EL (cell line): ENCODE results near the gene EML6.
A peak's percentile ranks its signal among the peaks of the same experiment; 100 is the strongest.
"Not testable (repeated sequence)": the region's sequence is repeated elsewhere in the genome, so short reads cannot be mapped to it uniquely, and the experiment has no call there.

Experiments used
- DNase-seq: peaks from one replicate; pipeline ENCODE4 v3.0.0-alpha.2; 2016

Gene EML6

DNA sequence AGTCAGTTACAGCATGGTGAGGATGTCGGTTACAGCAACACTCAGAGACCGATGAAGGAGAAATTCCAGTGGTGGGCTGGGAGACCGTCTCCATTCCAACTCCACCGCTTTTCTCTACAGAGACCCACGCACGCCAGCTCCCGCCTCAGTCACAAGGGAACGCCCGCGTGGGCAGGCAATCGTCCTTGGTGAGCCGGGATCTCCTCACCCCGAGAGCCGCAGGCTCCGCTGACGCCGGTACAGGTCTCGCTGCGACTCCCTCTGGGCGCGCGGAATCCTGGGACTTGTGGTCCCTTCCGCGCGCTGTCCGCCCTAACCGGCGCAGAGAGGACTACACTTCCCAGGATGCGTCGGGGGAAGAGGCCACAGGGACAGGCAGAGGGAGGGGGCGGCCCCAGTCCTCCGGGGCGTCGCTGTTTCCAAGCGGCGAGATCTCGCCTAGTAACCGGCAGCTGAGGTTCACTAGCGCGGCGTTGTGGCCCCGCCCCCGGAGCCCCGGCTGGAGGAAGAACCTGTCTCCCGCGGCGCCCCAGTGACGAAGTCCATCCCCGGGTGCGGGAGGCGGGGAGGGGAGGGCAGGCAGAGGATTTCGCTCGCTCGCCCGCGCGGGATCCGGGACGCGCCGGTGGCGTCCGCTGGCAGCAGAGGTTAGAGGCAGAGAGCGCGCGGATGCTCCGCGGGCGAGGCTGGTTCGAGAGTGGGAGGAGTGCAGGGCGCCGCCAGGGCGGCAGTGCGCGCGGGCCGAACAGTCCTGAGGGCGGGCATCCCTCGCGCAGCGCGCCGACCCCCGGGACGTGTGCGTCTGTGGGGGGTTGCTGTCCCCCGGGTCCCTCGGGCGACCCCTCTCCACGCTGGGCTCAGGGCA, at the start of gene EML6:
Gene EML6 (plus strand): TSS at position 532 of the 865 bp plus-strand sequence. CDS start 1,400 bp downstream, outside the sequence.
- peak; percentile 99 for DNase-seq

- DNase-seq: no peak
These were observed 48.2 kb upstream of the EML6 start for GRCh38 chr2:54675281-54675680.

- no peak for DNase-seq
These were observed 47.7 kb upstream of the EML6 start for GRCh38 chr2:54675738-54676137.

GRCh38 chr2:54676656-54677055, 46.8 kb upstream of the EML6 start:
- peak; percentile 18 for DNase-seq

GRCh38 chr2:54677476-54678265, 45.8 kb upstream of the EML6 start:
- DNase-seq: no peak

- no peak for DNase-seq
These were observed 44.7 kb upstream of the EML6 start for GRCh38 chr2:54678719-54679118.

- peak; percentile 17 for DNase-seq
These were observed 42.9 kb upstream of the EML6 start for GRCh38 chr2:54680397-54681041.

DNA sequence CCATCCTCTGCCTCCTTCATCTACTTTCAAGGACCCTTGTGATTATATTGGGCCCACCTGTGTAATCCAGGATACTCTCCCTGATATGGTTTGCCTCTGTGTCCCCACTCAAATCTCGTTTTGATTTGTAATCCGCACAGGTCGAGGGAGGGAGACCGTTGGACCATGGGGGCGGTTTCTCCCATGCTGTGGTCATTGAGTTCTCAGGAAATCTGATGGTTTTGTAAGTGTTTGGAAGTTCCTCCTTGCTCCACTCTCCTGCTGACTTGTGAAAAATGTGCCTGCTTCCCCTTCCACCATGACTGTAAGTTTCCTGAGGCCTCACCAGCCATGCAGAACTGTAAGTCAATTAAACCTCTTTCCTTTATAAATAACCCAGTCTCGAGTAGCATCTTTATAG, 42.0 kb upstream of the EML6 start:
- no peak for DNase-seq

DNA sequence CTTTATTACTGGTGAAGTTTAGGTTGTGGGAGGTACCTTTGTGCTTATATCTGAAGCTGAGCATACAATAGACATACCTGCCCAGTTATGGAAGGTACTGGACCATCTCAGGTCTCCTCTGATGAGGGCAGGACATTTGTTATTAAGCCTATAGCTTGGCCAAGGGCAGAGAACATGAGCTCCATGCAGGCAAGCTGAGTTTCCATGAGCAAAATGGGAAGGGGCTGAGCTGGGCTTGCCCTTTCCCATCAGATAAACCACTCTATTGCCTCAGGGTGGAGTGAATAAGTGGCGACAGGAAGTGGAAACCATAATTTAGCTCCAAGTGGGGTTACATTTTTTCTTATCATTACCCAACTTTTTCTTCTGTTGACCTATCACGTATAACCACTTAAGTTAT, 39.9 kb upstream of the EML6 start:
- DNase-seq: no peak

- DNase-seq: no peak
These were observed 38.1 kb upstream of the EML6 start for GRCh38 chr2:54685263-54685775.

GRCh38 chr2:54687595-54688152, 35.8 kb upstream of the EML6 start:
- DNase-seq: no peak

DNA sequence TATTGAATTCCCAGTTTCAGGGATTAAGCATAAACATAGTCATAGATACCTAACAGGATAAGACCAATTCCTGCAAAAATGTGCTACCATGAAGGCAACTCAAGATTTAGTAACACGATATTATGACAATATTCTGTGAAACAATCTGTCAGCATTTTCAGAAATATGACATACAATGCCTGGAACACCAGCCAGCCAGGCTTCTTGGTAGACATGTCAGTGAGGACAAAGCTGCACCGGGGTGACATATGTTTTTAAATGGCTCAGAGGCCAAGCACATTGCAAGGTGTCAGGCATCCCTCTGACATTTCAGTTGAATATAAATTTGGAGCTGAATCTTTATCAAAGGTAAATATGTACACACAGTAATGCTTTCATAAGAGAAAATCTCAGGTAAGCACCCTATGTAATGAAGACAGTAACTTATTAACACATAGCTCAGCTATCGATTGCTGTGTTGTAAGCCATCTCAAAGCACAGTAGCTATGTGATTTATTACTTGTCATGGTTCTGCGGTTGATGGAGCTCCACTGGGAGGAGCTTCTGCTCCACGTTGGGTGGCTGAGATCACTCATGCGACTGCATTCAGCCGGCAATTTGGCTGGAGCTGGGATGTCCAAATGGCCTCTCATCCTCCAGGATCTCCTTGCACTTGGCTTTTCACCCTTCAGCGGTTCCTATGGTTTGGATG, 31.9 kb upstream of the EML6 start:
- DNase-seq: no peak

- no peak for DNase-seq
These were observed 30.9 kb upstream of the EML6 start for GRCh38 chr2:54692556-54692955.

- DNase-seq: no peak
These were observed 28.1 kb upstream of the EML6 start for GRCh38 chr2:54695378-54695777.

DNA sequence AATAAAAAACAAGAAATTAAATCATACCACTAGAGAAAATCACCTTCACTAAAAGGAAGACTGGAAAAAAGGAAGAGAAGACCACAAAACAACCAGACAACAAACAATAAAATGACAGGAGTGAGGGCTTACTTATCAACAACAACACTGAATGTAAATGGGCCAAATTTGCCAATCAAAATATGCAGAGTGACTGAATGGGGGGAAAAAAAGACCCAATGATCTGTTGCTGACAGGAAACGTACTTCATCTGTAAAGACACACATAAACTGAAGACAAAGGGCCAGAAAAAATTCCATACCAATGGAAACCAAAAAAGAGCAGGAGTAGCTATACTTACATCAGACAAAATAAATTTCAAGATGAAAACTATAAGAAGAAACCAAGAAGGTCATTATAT, 25.5 kb upstream of the EML6 start:
- DNase-seq: no peak

GRCh38 chr2:54698926-54699325, 24.5 kb upstream of the EML6 start:
- DNase-seq: not testable (repeated sequence)

DNA sequence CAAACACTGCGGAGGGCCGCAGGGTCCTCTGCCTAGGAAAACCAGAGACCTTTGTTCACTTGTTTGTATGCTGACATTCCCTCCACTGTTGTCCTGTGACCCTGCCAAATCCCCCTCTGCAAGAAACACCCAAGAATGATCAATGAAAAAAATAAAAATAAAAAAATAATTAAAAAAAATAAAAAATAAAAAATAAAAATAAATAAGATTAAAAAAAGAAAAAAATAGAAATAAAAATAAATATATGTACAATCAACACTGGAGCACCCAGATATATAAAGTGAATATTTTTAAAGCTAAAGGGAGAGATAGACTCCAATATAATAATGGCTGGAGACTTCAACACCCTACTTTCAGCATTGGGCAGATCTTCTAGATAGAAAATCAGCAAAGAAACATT, 23.8 kb upstream of the EML6 start:
- no peak for DNase-seq

GRCh38 chr2:54701029-54701428, 22.4 kb upstream of the EML6 start:
- no peak for DNase-seq

DNA sequence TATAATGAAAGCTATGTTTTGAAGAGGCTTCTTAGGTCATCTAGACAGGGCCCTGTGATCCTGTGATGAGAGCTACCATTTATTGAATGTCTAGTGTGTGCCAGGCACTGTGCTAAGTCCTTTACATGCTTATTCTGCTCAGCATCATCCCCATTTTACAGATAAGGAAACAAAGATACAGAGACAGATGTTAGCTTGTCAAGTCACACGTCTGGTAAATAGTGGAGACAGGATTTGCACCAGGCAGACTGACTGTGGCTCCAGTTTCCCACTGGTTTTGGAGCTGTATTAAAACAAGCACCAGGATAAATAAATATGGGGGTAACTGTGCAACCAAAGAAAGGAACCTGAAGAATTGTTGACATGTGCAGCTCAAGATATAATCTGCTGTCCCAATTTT, 19.2 kb upstream of the EML6 start:
- no peak for DNase-seq

- peak; percentile 68 for DNase-seq
These were observed 18.5 kb upstream of the EML6 start for GRCh38 chr2:54704688-54705605.

- no peak for DNase-seq
These were observed 16.8 kb upstream of the EML6 start for GRCh38 chr2:54706622-54707021.
